IPS-18c (cell line): ENCODE data around the gene SCAMP5.

Experiments
- H3K4me3 ChIP-seq: 2 replicates; pipeline ENCODE4 v1.7.0; 2013; ENCODE audit warnings: low read depth, mild to moderate bottlenecking, low read length, moderate library complexity; ENCODE audit not compliant: insufficient read depth
- H3K9me3 ChIP-seq: one replicate; pipeline ENCODE4 v1.6.1; 2013; ENCODE audit warnings: mild to moderate bottlenecking, low read length, moderate library complexity; ENCODE audit not compliant: control insufficient read depth, insufficient read depth

Gene SCAMP5

GRCh38 chr15:75001310-75001709, 5.9 kb downstream of the SCAMP5 start:
- Histone ChIP-seq H3K9me3 (peaks cover 4% of the 10 kb centered on the region), H3K4me3 (no peak overlapping the region)

DNA sequence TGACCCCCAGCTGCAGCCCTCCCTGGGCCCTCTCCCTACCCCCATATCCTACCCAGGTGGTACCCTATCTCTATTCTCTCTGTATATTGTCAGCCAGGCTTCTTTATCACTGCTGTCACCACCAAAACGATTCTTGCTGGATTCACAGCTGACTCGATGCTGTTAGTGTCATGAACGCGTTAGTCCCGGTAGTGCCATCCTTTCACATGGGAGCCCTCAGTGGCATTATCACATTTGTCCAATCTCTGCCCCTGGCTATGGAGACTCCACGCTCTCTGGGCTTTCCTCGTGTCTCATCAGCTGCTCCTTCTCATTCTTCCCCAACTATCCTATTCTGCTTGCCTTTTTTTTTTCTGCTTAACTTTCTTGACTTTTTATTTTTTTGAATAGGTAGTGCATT, 7.0 kb downstream of the SCAMP5 start:
- H3K4me3 ChIP-seq = no peak overlapping the region
- H3K9me3 ChIP-seq = peaks cover 2% of the 10 kb centered on the region

DNA sequence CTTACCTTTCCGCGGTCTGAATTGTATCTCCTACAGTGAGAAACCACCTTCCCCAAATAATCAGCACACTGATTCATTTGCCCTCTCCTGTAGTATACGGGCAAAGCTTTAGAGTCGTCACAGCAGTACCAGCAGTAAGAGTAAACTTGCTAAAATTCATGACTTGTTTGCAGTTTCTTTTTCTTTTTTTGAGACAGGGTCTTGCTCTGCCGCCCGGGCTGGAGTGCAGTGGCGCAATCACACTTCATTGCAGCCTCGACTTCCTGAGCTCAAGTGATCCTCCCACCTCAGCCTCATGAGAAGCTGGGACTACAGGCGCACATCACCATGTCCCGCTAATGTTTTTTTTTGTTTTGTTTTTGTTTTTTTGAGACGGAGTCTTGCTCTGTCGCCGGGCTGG, 11.9 kb downstream of the SCAMP5 start:
- Histone ChIP-seq H3K9me3 (no peaks in the 10 kb centered on the region), H3K4me3 (no peak overlapping the region)

DNA sequence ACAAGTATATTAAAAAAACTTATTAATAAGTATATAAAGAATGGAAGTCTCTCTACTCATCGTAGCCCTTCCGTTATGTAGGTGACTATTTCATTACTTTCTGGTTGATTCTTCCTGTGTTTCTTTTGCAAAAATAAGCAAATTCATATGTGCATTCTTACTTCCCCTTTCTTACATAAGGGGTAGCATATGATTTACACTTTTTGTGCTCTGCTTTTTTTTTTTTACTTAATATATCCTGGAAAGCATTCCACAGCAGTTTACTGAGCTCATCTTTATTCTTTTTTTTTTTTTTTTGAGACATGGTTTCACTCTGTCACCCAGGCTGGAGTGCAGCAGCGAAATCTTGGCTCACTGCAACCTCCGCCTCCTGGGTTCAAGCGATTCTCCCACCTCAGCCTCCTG, 12.9 kb downstream of the SCAMP5 start:
- Histone ChIP-seq H3K9me3 (no peaks in the 10 kb centered on the region), H3K4me3 (no peak overlapping the region)

DNA sequence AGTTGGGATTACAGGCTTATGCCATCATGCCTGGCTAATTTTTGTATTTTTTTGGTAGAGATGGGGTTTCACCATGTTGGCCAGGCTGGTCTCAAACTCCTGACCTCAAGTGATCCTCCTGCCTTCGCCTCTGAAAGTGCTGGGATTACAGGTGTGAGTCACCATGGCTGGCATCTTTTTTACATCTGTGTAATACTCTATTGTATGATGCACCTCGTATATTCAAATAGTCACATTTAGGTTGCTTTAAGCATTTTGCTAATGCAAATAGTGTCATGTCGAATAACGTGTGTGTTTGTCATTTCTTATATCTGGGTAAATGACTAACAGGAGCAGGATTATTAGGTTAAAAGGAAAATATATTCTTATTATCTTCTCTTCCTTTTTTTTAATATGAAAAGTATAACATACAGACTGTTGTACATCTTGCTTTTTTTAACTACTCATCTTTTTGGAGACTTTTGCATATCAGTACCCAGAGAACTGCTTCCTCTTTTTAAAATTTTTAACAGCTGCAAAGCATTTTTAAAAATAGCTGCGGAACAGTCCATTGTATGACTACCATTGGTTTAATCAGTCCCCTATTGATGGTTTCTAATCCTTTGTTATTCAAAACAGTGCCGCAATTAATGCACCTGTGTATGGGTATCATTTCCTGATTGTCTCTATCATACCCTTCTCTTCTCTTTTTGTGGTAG, 13.4 kb downstream of the SCAMP5 start:
- no peak overlapping the region for H3K4me3 ChIP-seq
- no peaks in the 10 kb centered on the region for H3K9me3 ChIP-seq

- H3K4me3 ChIP-seq = no peak overlapping the region
- no peaks in the 10 kb centered on the region for H3K9me3 ChIP-seq
These were observed 21.1 kb downstream of the SCAMP5 start for GRCh38 chr15:75016431-75016830.

DNA sequence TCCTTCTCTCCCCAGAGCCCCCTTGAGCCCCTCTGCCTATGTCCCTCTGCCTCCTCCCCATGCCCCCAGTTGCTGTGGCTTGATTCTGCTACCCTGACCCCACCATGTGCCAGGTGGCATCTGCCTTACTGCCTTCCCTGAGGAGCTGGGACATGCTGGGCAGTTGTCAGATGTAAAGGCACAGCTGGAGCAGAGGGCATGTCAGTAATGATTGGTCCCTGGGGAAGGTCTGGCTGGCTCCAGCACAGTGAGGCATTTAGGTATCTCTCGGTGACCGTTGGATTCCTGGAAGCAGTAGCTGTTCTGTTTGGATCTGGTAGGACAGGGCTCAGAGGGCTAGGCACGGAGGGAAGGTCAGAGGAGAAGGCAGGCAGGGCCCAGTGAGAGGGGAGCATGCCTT, 24.6 kb downstream of the SCAMP5 start:
- H3K4me3 ChIP-seq = no peak overlapping the region
- no peaks in the 10 kb centered on the region for H3K9me3 ChIP-seq

DNA sequence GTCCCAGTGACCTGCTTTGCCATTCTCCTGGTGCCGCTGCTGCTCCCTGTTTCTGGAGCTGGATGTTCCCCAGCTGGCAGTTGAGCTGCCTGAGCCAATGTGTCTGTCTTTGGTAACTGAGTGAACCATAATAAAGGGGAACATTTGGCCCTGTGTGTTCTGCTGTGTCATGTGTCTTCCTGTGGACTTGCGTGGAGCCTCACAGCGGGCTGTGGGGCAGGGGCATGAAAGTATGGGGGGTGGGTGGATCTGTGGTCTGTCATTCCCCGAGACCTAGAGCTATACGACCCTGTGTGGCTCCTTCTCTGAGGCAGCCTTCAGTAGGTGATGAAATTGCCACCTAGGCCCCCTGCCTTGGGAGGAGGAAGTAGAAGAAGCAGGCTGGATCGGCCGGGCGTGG, 26.0 kb downstream of the SCAMP5 start:
- Histone ChIP-seq H3K9me3 (no peaks in the 10 kb centered on the region), H3K4me3 (no peak overlapping the region)

- Histone ChIP-seq H3K4me3 (no peak overlapping the region), H3K9me3 (no peaks in the 10 kb centered on the region)
These were observed 27.4 kb downstream of the SCAMP5 start for GRCh38 chr15:75022783-75023180.

DNA sequence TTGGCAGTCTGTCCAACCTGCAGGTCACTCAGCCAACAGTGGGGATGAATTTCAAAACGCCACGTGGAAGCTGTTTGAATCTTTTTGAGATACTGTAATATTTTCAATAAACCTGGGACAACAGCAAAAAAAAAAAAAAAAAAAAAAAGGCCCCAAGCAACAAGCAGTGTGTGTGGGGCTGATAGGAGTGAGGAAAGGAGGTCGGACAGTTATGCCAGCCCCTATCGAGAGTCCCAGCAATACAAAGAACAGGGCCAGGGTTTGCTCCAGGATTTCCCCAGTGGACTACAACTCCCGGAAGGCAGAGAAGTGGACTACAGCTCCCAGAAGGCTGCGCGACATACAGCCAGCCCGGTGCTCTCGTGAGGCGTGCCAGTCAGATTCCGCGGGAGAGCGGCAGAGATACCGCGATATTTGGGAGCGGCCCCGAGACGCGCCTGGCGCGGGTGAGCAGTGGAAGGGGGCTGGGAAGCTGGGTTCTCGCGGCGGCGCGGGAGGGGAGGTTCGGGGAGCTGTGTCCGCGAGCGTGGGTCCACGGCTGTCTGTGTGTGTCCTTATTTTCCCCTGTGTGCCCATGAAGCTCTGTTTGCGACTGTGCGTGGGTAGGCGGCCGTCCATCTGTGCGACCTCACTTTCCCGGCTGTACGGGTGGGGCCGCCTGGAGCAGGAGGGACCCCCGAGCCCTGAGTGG, 28.0 kb downstream of the SCAMP5 start, which contains the start of gene PPCDC:
PPCDC (plus strand) TSS at position 410 of the 691 bp plus-strand sequence. CDS start 4,729 bp downstream, outside the sequence.
- H3K4me3 ChIP-seq = peak within 1 kb of the TSS; percentile 93
- H3K9me3 ChIP-seq = no peaks in the 10 kb centered on the region

GRCh38 chr15:75023872-75024636, 28.7 kb downstream of the SCAMP5 start:
- H3K4me3 ChIP-seq = peak overlapping the region; percentile 93
- H3K9me3 ChIP-seq = no peaks in the 10 kb centered on the region

DNA sequence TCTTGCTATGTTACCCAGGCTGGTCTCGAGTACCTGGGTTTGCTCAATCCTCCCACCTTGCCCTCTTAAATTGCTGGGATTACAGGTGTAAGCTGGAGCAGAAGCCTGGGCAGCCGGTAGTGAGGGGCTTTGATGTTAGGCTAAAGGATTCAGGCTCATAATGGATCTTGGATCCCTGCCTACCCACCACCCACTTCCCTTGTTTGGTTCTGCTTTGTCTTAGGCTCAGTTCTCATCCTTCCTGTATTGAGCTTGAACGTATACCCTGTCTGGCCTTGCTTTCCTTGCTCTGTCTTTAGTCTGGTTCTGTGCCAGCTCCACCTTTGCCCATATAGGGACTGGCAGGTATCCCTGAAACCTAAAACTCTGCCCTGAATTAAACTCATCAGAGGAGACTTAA, 29.7 kb downstream of the SCAMP5 start:
- no peak overlapping the region for H3K4me3 ChIP-seq
- H3K9me3 ChIP-seq = no peaks in the 10 kb centered on the region

- Histone ChIP-seq H3K4me3 (no peak overlapping the region), H3K9me3 (no peaks in the 10 kb centered on the region)
These were observed 30.3 kb downstream of the SCAMP5 start for GRCh38 chr15:75025548-75026260.

DNA sequence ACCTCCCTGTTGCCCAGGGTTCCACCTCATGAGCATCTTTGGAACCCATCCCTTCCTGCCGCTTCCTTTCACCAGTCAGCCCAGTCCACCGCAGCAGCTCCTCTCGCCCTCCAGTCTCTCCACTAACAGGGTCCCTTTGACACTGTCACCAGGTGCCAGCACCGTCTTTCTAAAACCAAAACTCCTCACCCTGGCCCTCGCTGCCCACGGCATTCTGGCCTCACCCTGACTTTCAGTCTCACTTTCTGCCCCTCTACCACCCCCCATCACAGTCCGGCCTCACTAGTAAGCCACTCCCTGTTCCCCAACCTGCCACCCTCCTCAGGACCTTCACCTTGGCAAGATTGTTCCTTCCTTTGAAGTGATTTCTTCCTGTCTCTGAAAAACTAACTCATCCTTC, 32.2 kb downstream of the SCAMP5 start:
- Histone ChIP-seq H3K4me3 (no peak overlapping the region), H3K9me3 (no peaks in the 10 kb centered on the region)

DNA sequence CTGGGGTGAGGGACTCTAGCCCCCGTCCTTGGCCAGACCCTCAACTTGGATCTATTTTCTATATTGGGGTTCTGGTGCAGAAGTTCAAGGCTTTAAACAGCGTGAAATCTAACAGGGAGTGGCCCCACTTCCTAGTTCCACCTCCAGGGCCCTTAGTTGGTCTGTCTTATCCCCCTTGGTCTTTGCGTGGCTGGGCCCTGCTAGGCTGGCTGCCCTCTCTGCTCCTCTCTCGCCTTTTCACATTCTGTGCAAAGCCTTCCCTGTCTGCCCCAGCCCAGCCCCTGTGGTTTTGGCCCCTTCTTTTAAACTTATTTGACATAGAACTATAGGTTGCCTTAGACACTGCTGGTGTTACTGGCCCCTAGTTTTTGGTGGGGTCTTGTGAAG, 33.6 kb downstream of the SCAMP5 start:
- H3K9me3 ChIP-seq = no peaks in the 10 kb centered on the region
- no peak overlapping the region for H3K4me3 ChIP-seq

DNA sequence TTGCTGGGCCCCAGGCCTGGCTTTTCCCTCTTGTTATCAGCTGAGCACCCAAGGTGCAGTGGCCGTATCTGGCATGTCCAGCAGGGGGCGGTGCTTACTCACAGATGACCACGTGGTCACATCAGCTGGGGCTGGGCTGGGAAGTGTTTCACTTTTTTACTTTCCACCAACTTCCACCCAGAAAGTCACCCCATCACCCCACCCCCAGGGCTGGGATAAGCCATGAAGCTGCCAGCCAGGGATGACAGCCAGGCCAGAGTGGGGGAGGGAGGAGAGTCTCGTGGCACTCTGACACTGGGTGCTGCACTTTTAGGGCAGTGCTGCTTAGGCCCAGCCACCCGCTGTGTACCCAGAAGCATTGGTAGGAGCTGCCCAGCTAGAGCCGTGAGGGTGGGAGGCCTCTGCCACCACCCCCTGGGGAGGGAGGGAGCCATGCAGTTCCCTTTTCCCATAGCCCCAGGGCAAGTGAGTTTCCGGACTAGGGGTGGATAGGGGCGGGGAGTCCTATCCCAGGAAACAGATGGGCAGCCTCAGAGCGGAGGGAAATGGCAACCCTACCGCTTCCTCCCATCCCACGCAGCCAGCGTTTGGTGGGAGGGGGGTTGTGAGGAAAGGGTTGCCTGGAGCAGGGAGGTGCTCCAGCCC, 34.1 kb downstream of the SCAMP5 start:
- Histone ChIP-seq H3K4me3 (no peak overlapping the region), H3K9me3 (no peaks in the 10 kb centered on the region)

DNA sequence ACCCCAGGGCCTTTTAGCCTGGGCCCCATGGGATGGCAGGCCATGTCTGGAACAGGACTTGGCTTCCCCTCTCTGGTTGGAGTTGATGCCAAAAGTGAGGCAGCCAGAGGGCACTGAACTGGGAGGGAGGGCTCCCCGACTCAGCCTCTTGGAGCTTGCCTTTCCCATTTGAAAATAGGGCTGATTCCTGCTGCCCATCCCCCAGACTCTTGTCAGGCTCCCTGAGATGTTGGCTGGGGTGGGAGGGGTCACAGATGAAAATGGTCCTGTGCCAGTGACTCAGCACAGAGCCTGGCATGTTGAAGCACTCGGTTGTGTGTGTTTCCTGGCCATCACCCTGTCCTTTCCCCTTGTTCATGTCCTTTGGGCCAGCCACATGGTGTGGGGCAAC, 34.7 kb downstream of the SCAMP5 start:
- H3K9me3 ChIP-seq = no peaks in the 10 kb centered on the region
- H3K4me3 ChIP-seq = no peak overlapping the region
